Measurements from ENCODE around the gene S1PR1.
"Not testable (repeated sequence)": the region's sequence is repeated elsewhere in the genome, so short reads cannot be mapped to it uniquely, and the experiment has no call there.

S1PR1 gene

DNA sequence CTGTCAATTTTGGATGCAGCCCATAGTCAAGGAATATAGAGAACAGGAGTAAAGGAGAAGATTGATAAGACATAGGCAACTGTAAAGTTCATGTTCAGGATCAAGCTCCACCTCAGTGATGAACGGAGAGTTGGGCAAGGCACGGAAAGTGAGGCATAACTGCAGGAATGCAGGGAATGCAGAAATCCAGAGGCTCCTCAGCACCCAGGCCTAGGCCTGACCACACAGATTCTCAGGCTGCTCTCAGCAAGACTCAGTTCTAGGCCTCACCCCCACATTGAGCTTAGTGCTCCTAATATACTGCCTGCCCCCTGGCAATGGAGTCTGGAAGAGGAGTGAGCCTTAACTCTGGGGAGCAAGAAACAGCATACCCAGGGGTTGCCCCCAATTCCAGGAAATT lies 36.3 kb upstream of the S1PR1 start:
- H3K9ac ChIP-seq (ENCODE audit: low read length), result no peak overlapping the region
- H3K9me3 ChIP-seq (ENCODE audit: control insufficient read depth, insufficient read depth, low read depth, low read length), result no peaks in the 10 kb centered on the region
- peaks cover 6% of the 10 kb centered on the region; the same call in 1 of the 2 replicates for H3K4me1 ChIP-seq (ENCODE audit: control insufficient read depth, insufficient read depth, low read length)
- no peaks in the 10 kb centered on the region for H3K27me3 ChIP-seq (ENCODE audit: control insufficient read depth, insufficient read depth, low read length)
- H3K4me3 ChIP-seq (ENCODE audit: low read depth, low read length), result no peak overlapping the region
- H3K36me3 ChIP-seq (ENCODE audit: control insufficient read depth, insufficient read depth, low read length), result no peaks in the 10 kb centered on the region
- no peak overlapping the region for H3K27ac ChIP-seq (ENCODE audit: low read depth, low read length)

DNA sequence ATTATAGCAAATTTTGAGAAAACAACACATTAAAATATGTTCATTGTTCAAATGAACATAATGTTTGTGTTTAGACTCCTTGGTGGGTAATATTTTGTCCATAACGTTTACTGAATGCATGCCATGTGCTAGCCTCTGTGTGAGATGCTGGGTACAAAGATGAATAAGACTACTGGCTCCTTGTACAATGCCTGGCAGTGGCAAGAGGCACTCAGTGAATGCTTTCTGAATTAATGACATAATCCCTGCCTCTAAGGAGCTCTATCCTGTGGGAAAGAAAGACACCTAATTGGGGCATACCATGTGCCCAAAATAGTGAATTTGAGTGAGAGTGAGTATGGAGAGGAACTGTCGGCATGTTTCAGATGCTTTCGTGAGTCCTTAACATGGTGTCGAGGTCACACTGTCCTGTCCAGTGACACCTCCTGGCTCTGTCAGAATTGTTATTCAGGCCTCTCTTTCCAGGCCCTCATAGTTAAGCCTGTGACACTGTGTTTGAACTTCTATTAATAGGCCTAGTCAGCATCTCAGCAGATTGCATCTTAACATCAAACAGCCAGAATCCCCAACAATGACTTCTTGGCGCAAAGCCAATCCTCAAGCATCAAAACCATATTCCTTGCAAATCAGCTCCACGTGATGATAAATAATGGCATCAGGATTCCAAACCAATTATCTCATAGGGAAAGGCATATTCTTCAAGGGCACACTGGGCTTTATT lies 32.8 kb upstream of the S1PR1 start:
- no peak overlapping the region for H3K4me3 ChIP-seq (ENCODE audit: low read depth, low read length)
- H3K4me1 ChIP-seq (ENCODE audit: control insufficient read depth, insufficient read depth, low read length), result peaks cover 6% of the 10 kb centered on the region; the same call in 1 of the 2 replicates
- no peaks in the 10 kb centered on the region for H3K27me3 ChIP-seq (ENCODE audit: control insufficient read depth, insufficient read depth, low read length)
- no peaks in the 10 kb centered on the region for H3K9me3 ChIP-seq (ENCODE audit: control insufficient read depth, insufficient read depth, low read depth, low read length)
- H3K27ac ChIP-seq (ENCODE audit: low read depth, low read length), result no peak overlapping the region
- no peak overlapping the region for H3K9ac ChIP-seq (ENCODE audit: low read length)
- H3K36me3 ChIP-seq (ENCODE audit: control insufficient read depth, insufficient read depth, low read length), result no peaks in the 10 kb centered on the region

GRCh38 chr1:101205457-101205856 lies 31.4 kb upstream of the S1PR1 start:
- Histone ChIP-seq H3K9me3 (ENCODE audit: control insufficient read depth, insufficient read depth, low read depth, low read length) (no peaks in the 10 kb centered on the region), H3K27me3 (ENCODE audit: control insufficient read depth, insufficient read depth, low read length) (no peaks in the 10 kb centered on the region), H3K4me3 (ENCODE audit: low read depth, low read length) (no peak overlapping the region), H3K9ac (ENCODE audit: low read length) (no peak overlapping the region), H3K27ac (ENCODE audit: low read depth, low read length) (no peak overlapping the region), H3K4me1 (ENCODE audit: control insufficient read depth, insufficient read depth, low read length) (peaks cover 4% of the 10 kb centered on the region; the same call in 1 of the 2 replicates), H3K36me3 (ENCODE audit: control insufficient read depth, insufficient read depth, low read length) (no peaks in the 10 kb centered on the region)

DNA sequence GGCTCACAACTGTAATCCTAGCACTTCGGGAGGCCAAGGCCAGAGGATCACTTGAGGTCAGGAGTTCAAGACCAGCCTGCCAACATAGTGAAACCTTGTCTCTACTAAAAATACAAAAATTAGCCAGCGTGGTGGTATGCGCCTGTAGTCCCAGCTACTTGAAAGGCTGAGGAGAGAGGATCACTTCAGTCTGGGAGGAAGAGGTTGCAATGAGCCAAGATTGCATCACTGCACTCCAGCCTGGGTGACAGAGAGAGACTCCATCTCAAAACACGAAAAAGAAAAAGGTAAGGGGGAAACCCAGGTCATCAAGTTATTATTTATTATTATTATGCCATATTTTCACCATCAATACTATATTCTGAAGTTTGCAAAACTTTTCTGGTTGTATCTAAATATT lies 30.7 kb upstream of the S1PR1 start:
- not testable (repeated sequence) for H3K9ac ChIP-seq (ENCODE audit: low read length); H3K4me3 ChIP-seq (ENCODE audit: low read depth, low read length); H3K4me1 ChIP-seq (ENCODE audit: control insufficient read depth, insufficient read depth, low read length); H3K36me3 ChIP-seq (ENCODE audit: control insufficient read depth, insufficient read depth, low read length); H3K9me3 ChIP-seq (ENCODE audit: control insufficient read depth, insufficient read depth, low read depth, low read length); H3K27ac ChIP-seq (ENCODE audit: low read depth, low read length); H3K27me3 ChIP-seq (ENCODE audit: control insufficient read depth, insufficient read depth, low read length)

- not testable (repeated sequence) for H3K9me3 ChIP-seq (ENCODE audit: control insufficient read depth, insufficient read depth, low read depth, low read length); H3K36me3 ChIP-seq (ENCODE audit: control insufficient read depth, insufficient read depth, low read length); H3K27me3 ChIP-seq (ENCODE audit: control insufficient read depth, insufficient read depth, low read length); H3K4me1 ChIP-seq (ENCODE audit: control insufficient read depth, insufficient read depth, low read length); H3K9ac ChIP-seq (ENCODE audit: low read length); H3K4me3 ChIP-seq (ENCODE audit: low read depth, low read length); H3K27ac ChIP-seq (ENCODE audit: low read depth, low read length)
These were observed 29.5 kb upstream of the S1PR1 start for GRCh38 chr1:101207271-101207670.

DNA sequence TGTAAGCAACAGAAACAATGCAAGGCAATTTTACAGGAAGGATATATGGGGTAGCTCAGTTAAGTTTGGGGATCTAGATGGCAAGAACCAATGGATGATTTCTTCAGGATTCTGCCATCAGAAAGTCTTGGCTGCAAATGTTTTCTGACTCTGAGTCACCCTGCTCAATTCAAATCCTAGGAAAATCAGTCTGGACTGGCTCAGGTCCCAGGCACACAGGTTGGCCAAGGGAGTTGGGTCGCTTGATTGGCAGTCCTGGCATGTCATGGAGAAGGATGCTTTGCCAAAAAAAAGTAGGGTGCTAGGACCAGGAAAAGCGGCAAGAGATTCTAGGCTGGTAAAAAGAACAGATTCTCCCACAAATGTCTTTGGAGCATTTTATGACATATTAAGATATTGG lies 28.9 kb upstream of the S1PR1 start:
- Histone ChIP-seq H3K27me3 (ENCODE audit: control insufficient read depth, insufficient read depth, low read length) (no peaks in the 10 kb centered on the region), H3K36me3 (ENCODE audit: control insufficient read depth, insufficient read depth, low read length) (no peaks in the 10 kb centered on the region), H3K4me1 (ENCODE audit: control insufficient read depth, insufficient read depth, low read length) (no peaks in the 10 kb centered on the region), H3K9ac (ENCODE audit: low read length) (no peak overlapping the region), H3K9me3 (ENCODE audit: control insufficient read depth, insufficient read depth, low read depth, low read length) (no peaks in the 10 kb centered on the region), H3K27ac (ENCODE audit: low read depth, low read length) (no peak overlapping the region), H3K4me3 (ENCODE audit: low read depth, low read length) (no peak overlapping the region)

DNA sequence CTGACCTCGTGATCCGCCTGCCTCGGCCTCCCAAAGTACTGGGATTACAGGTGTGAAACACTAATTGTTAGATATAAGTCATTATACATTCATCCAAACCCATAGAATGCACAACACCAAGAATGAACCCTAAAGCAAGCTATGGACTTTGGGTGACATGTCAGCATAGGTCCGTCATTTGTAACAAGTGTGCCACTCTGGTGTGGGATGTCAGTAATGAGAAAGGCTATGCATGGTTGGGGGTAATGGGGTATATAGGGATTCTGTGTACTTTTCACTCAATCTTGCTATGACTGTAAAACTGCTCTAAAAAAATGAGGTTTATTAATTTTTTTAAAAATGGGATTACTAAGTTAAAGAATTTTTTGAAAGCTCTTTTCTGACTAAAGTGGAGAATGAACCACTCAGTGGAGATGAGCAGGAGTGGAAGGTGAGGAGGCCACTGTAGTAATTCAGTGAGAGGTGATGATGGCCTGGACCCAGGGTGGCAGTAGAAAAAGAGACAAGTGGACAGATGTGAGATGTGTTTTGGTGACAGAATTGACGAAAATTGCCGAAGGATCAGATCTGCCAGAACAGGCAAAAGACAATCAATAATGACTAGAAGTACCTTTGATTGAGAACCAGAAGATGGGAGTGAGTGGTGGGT lies 21.3 kb upstream of the S1PR1 start:
- Histone ChIP-seq H3K4me1 (ENCODE audit: control insufficient read depth, insufficient read depth, low read length) (no peaks in the 10 kb centered on the region), H3K36me3 (ENCODE audit: control insufficient read depth, insufficient read depth, low read length) (no peaks in the 10 kb centered on the region), H3K27me3 (ENCODE audit: control insufficient read depth, insufficient read depth, low read length) (no peaks in the 10 kb centered on the region), H3K9ac (ENCODE audit: low read length) (no peak overlapping the region), H3K4me3 (ENCODE audit: low read depth, low read length) (no peak overlapping the region), H3K27ac (ENCODE audit: low read depth, low read length) (no peak overlapping the region), H3K9me3 (ENCODE audit: control insufficient read depth, insufficient read depth, low read depth, low read length) (no peaks in the 10 kb centered on the region)

GRCh38 chr1:101216623-101217022 lies 20.2 kb upstream of the S1PR1 start:
- Histone ChIP-seq H3K27ac (ENCODE audit: low read depth, low read length) (no peak overlapping the region), H3K9ac (ENCODE audit: low read length) (no peak overlapping the region), H3K4me1 (ENCODE audit: control insufficient read depth, insufficient read depth, low read length) (no peaks in the 10 kb centered on the region), H3K4me3 (ENCODE audit: low read depth, low read length) (no peak overlapping the region), H3K27me3 (ENCODE audit: control insufficient read depth, insufficient read depth, low read length) (no peaks in the 10 kb centered on the region), H3K9me3 (ENCODE audit: control insufficient read depth, insufficient read depth, low read depth, low read length) (no peaks in the 10 kb centered on the region), H3K36me3 (ENCODE audit: control insufficient read depth, insufficient read depth, low read length) (no peaks in the 10 kb centered on the region)

- Histone ChIP-seq H3K4me1 (ENCODE audit: control insufficient read depth, insufficient read depth, low read length) (no peaks in the 10 kb centered on the region), H3K36me3 (ENCODE audit: control insufficient read depth, insufficient read depth, low read length) (no peaks in the 10 kb centered on the region), H3K9me3 (ENCODE audit: control insufficient read depth, insufficient read depth, low read depth, low read length) (no peaks in the 10 kb centered on the region), H3K27ac (ENCODE audit: low read depth, low read length) (no peak overlapping the region), H3K9ac (ENCODE audit: low read length) (no peak overlapping the region), H3K27me3 (ENCODE audit: control insufficient read depth, insufficient read depth, low read length) (no peaks in the 10 kb centered on the region), H3K4me3 (ENCODE audit: low read depth, low read length) (no peak overlapping the region)
These were observed 19.7 kb upstream of the S1PR1 start for GRCh38 chr1:101217148-101217547.

- H3K4me3 ChIP-seq (ENCODE audit: low read depth, low read length); H3K9ac ChIP-seq (ENCODE audit: low read length); H3K27ac ChIP-seq (ENCODE audit: low read depth, low read length); H3K27me3 ChIP-seq (ENCODE audit: control insufficient read depth, insufficient read depth, low read length); H3K9me3 ChIP-seq (ENCODE audit: control insufficient read depth, insufficient read depth, low read depth, low read length); H3K4me1 ChIP-seq (ENCODE audit: control insufficient read depth, insufficient read depth, low read length); H3K36me3 ChIP-seq (ENCODE audit: control insufficient read depth, insufficient read depth, low read length): not testable (repeated sequence)
These were observed 17.9 kb upstream of the S1PR1 start for GRCh38 chr1:101218968-101219367.

DNA sequence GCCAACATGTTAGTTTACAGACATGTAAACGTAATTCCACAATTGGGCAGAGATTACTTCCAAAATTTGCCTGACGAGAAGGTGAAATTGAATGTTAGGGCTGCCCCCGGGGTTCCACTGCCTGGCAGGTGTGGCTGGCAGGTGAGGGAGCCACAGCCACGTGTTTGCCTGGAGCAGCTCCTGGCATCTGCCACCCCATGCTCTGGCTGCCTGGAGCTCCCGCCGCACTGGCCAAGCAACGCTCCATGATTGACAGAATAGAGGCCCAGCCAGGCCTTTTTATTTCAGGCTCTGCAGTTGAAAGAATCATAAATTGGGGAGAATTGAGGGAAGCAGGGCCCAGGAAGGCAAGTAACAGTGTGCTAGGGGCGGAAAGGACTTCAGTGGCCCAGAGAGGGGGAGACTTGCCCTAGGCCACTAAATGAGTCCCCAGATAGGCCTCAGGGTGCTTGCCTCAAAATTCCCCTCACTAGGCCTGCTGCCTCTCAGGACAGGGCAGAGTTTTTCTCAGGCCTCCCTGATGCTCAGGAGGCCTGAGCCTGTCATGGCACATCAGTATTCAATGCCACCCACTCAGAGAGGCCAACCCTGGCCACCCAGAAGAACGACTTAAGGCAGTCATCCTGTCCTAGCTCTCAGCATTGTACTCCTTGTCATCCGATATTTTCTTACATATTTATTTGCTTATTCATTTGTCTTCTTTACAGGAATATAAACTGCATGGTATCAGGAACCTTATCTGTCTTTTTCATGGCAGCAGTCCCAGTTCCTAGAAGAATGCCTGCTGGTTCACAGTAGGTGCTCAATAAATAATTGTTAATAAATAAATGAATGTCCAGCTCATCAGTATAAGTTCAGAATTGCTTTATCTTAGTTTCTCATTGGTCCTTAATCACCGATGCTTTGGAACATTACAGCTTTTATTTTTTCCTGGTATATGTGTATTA lies 16.6 kb upstream of the S1PR1 start:
- Histone ChIP-seq H3K4me1 (ENCODE audit: control insufficient read depth, insufficient read depth, low read length) (no peaks in the 10 kb centered on the region), H3K4me3 (ENCODE audit: low read depth, low read length) (no peak overlapping the region), H3K9ac (ENCODE audit: low read length) (no peak overlapping the region), H3K27ac (ENCODE audit: low read depth, low read length) (no peak overlapping the region), H3K27me3 (ENCODE audit: control insufficient read depth, insufficient read depth, low read length) (no peaks in the 10 kb centered on the region), H3K9me3 (ENCODE audit: control insufficient read depth, insufficient read depth, low read depth, low read length) (no peaks in the 10 kb centered on the region), H3K36me3 (ENCODE audit: control insufficient read depth, insufficient read depth, low read length) (no peaks in the 10 kb centered on the region)

Data from HUES6 (cell line).